ENCODE data around the gene GDE1. TPM values are rescaled to one million over a fixed set of nuclear protein-coding genes. Genes with fewer than 3 reads are reported as not detected.
A peak's percentile ranks its signal among the peaks of the same experiment; 100 is the strongest.

GDE1 gene
- total RNA-seq, 4 donors from 2014 or later: 36.3 to 66.4 (median 41.2) TPM

- DNase-seq: no peak
- H3K27ac ChIP-seq: no peak overlapping the region
- WGBS, 2 donors: 98 to 100% methylated on average over 4 of the region's 4 CpGs
- H3K36me3 ChIP-seq: peaks cover 5 to 100% (median 13%) of the 10 kb centered on the region in 3 donors
- intact Hi-C loops (cut with DNase I): loop anchor here (10.0 kb wide), 1 partner anchor 422 kb away; no protein-coding TSS in a partner anchor
- no peaks in the 10 kb centered on the region for H3K27me3 ChIP-seq
- no peaks in the 10 kb centered on the region for H3K4me1 ChIP-seq
- no peak for TF ChIP-seq POLR2A (IDR thresholded peaks at IDR 0.05)
- no peak for TF ChIP-seq CTCF (IDR thresholded peaks at IDR 0.05)
- H3K4me3 ChIP-seq: no peak overlapping the region
- H3K9me3 ChIP-seq: no peaks in the 10 kb centered on the region
These were observed 14.9 kb downstream of the GDE1 start for GRCh38 chr16:19506965-19507364.

GRCh38 chr16:19505600-19506303 lies 16.1 kb downstream of the GDE1 start:
- intact Hi-C loops (cut with DNase I): loop anchor here (10.0 kb wide), 1 partner anchor 421 kb away; no protein-coding TSS in a partner anchor
- TF ChIP-seq CTCF (IDR thresholded peaks at IDR 0.05) (no peak), POLR2A (IDR thresholded peaks at IDR 0.05) (no peak)
- no peak overlapping the region for H3K27ac ChIP-seq
- H3K4me1 ChIP-seq: no peaks in the 10 kb centered on the region
- no peaks in the 10 kb centered on the region for H3K9me3 ChIP-seq
- WGBS, 2 donors: 65 to 68% methylated on average over 5 of the region's 5 CpGs
- H3K4me3 ChIP-seq: no peak overlapping the region
- no peak for DNase-seq
- H3K27me3 ChIP-seq: no peaks in the 10 kb centered on the region
- peaks cover 5 to 100% (median 18%) of the 10 kb centered on the region in 3 donors for H3K36me3 ChIP-seq

- intact Hi-C loops (cut with DNase I): loop anchor here (5.0 to 10.0 kb wide), 2 partner anchors 121 to 419 kb away; no protein-coding TSS in a partner anchor
- H3K27ac ChIP-seq: no peak overlapping the region
- no peaks in the 10 kb centered on the region for H3K27me3 ChIP-seq
- 76 to 85% methylated on average over 3 to 5 of the region's 5 CpGs for WGBS, 2 donors
- no peak overlapping the region for H3K4me3 ChIP-seq
- H3K4me1 ChIP-seq: no peaks in the 10 kb centered on the region
- no peaks in the 10 kb centered on the region for H3K9me3 ChIP-seq
- TF ChIP-seq CTCF (IDR thresholded peaks at IDR 0.05) (no peak), POLR2A (IDR thresholded peaks at IDR 0.05) (no peak)
- H3K36me3 ChIP-seq: peaks cover 3 to 96% (median 15%) of the 10 kb centered on the region in 3 donors
- DNase-seq: no peak
These were observed 18.3 kb downstream of the GDE1 start for GRCh38 chr16:19503461-19504075.

- Histone ChIP-seq H3K36me3 (peaks cover 0 to 86% (median 15%) of the 10 kb centered on the region in 3 donors), H3K27me3 (no peaks in the 10 kb centered on the region), H3K4me1 (no peaks in the 10 kb centered on the region), H3K27ac (no peak overlapping the region), H3K4me3 (no peak overlapping the region), H3K9me3 (no peaks in the 10 kb centered on the region)
- 88 to 96% methylated on average over 3 of the region's 3 CpGs for WGBS, 2 donors
- no peak for TF ChIP-seq POLR2A (IDR thresholded peaks at IDR 0.05)
- peak; percentile 75 to 87 (median 78) for TF ChIP-seq CTCF (IDR thresholded peaks at IDR 0.05)
- intact Hi-C loops (cut with DNase I): loop anchor here (5.0 to 10.0 kb wide), 2 partner anchors 120 to 418 kb away; no protein-coding TSS in a partner anchor
- DNase-seq: peak; percentile 3
These were observed 19.3 kb downstream of the GDE1 start for GRCh38 chr16:19502395-19503131.

Measured in esophagus squamous epithelium (tissue), 5 donors.